H9 (cell line): ENCODE measurements around the gene PP2D1. TPM values are rescaled to one million over a fixed set of nuclear protein-coding genes. Genes with fewer than 3 reads are reported as not detected.
A peak's percentile ranks its signal among the peaks of the same experiment; 100 is the strongest.

Experiments used
- DNase-seq: peaks from one replicate; pipeline ENCODE4 v3.0.0-alpha.2; 2017
- H2AFZ ChIP-seq: one replicate; pipeline ENCODE4 v1.6.1; 2013; ENCODE audit warnings: mild to moderate bottlenecking, low read length, control low read depth, moderate library complexity
- H2AK5ac ChIP-seq: 2 replicates; pipeline ENCODE4 v1.6.1; 2013; ENCODE audit warnings: low read length, control low read depth, mixed read lengths; ENCODE audit not compliant: insufficient read length
- H2BK120ac ChIP-seq: one replicate; pipeline ENCODE4 v1.6.1; 2013; ENCODE audit warnings: low read depth, mild to moderate bottlenecking, low read length, control low read depth, inconsistent platforms; ENCODE audit not compliant: poor library complexity, severe bottlenecking
- H2BK12ac ChIP-seq: 2 replicates; pipeline ENCODE4 v1.6.1; 2013; ENCODE audit warnings: low read length, control low read depth, mixed read lengths, low read depth; ENCODE audit not compliant: insufficient read length
- H2BK15ac ChIP-seq: 2 replicates; pipeline ENCODE4 v1.6.1; 2013; ENCODE audit warnings: low read depth, low read length, control low read depth
- H2BK20ac ChIP-seq: one replicate; pipeline ENCODE4 v1.6.1; 2013; ENCODE audit warnings: low read depth, mild to moderate bottlenecking, low read length, control low read depth, inconsistent platforms; ENCODE audit not compliant: poor library complexity, severe bottlenecking
- H2BK5ac ChIP-seq: 2 replicates; pipeline ENCODE4 v1.6.1; 2013; ENCODE audit warnings: low read length, control low read depth, mixed read lengths; ENCODE audit not compliant: insufficient read length
- H3K14ac ChIP-seq: 2 replicates; pipeline ENCODE4 v1.6.1; 2013; ENCODE audit warnings: low read length, control low read depth; ENCODE audit not compliant: insufficient read depth
- H3K18ac ChIP-seq: 2 replicates; pipeline ENCODE4 v1.6.1; 2013; ENCODE audit warnings: low read depth, mild to moderate bottlenecking, mixed read lengths, low read length, control low read depth; ENCODE audit not compliant: insufficient read length
- H3K23ac ChIP-seq: 2 replicates; pipeline ENCODE4 v1.6.1; 2013; ENCODE audit warnings: low read length, control low read depth, mixed read lengths, low read depth; ENCODE audit not compliant: insufficient read length
- H3K23me2 ChIP-seq: 2 replicates; pipeline ENCODE4 v1.6.1; 2013; ENCODE audit warnings: low read depth, mild to moderate bottlenecking, mixed read lengths, low read length, control low read depth; ENCODE audit not compliant: insufficient read length, poor library complexity, severe bottlenecking
- H3K27ac ChIP-seq: 2 replicates; pipeline ENCODE4 v1.5.1; 2013; ENCODE audit warnings: low read length, control low read depth, mixed read lengths, low read depth; ENCODE audit not compliant: insufficient read length
- H3K27me3 ChIP-seq: 2 replicates; pipeline ENCODE4 v1.6.1; 2013; ENCODE audit warnings: low read length, control low read depth, inconsistent platforms; ENCODE audit not compliant: insufficient read depth
- H3K4ac ChIP-seq: 2 replicates; pipeline ENCODE4 v1.6.1; 2013; ENCODE audit warnings: low read depth, mild to moderate bottlenecking, control low read depth, inconsistent platforms, low read length, moderate library complexity
- H3K4me1 ChIP-seq: 2 replicates; pipeline ENCODE4 v1.6.1; 2013; ENCODE audit warnings: low read length, control low read depth, inconsistent platforms; ENCODE audit not compliant: insufficient read depth
- H3K4me2 ChIP-seq: 2 replicates; pipeline ENCODE4 v1.6.1; 2013; ENCODE audit warnings: low read length, control low read depth, mixed read lengths; ENCODE audit not compliant: insufficient read length, insufficient read depth
- H3K56ac ChIP-seq: 2 replicates; pipeline ENCODE4 v1.6.1; 2013; ENCODE audit warnings: low read depth, mild to moderate bottlenecking, mixed read lengths, low read length, control low read depth; ENCODE audit not compliant: insufficient read length
- H3K79me1 ChIP-seq: 2 replicates; pipeline ENCODE4 v1.6.1; 2013; ENCODE audit warnings: low read depth, mild to moderate bottlenecking, moderate library complexity, low read length, control low read depth, inconsistent platforms; ENCODE audit not compliant: insufficient read depth, poor library complexity, severe bottlenecking
- H3K79me2 ChIP-seq: 2 replicates; pipeline ENCODE4 v1.6.1; 2013; ENCODE audit warnings: low read length, control low read depth, inconsistent platforms; ENCODE audit not compliant: insufficient read depth
- H3K9ac ChIP-seq: 2 replicates; pipeline ENCODE4 v1.6.1; 2013; ENCODE audit warnings: low read length, control low read depth, mixed read lengths; ENCODE audit not compliant: insufficient read length; ENCODE audit errors: extremely low read depth
- H3K9me3 ChIP-seq: one replicate; pipeline ENCODE4 v1.6.1; 2013; ENCODE audit warnings: low read depth, low read length, inconsistent platforms; ENCODE audit not compliant: control insufficient read depth
- H3T11ph ChIP-seq: one replicate; pipeline ENCODE4 v1.6.1; 2013; ENCODE audit warnings: mild to moderate bottlenecking, low read length, control low read depth, inconsistent platforms
- H4K20me1 ChIP-seq: one replicate; pipeline ENCODE4 v1.6.1; 2013; ENCODE audit not compliant: control insufficient read depth, insufficient read length, insufficient read depth
- H4K5ac ChIP-seq: 2 replicates; pipeline ENCODE4 v1.6.1; 2013; ENCODE audit warnings: low read depth, mild to moderate bottlenecking, mixed read lengths, low read length, control low read depth; ENCODE audit not compliant: insufficient read length
- H4K8ac ChIP-seq: replicated peaks from 2 replicates; pipeline ENCODE4 v1.6.1; 2013; ENCODE audit warnings: low read length, control low read depth, mixed read lengths, low read depth; ENCODE audit not compliant: insufficient read length
- H4K91ac ChIP-seq: 2 replicates; pipeline ENCODE4 v1.6.1; 2013; ENCODE audit warnings: low read depth, mild to moderate bottlenecking, moderate library complexity, mixed read lengths, low read length, control low read depth; ENCODE audit not compliant: insufficient read length
- H3K27ac Mint-ChIP-seq, 3 experiments: 2 replicates in 2 of 3; 3 replicates in 1 of 3; pipeline ENCODE4 v1.8.0; 2020 to 2021; ENCODE audit warnings: mixed read lengths in 3 of 3, mild to moderate bottlenecking in 1 of 3, moderate library complexity in 1 of 3
- H3K27me3 Mint-ChIP-seq: 2 replicates; pipeline ENCODE4 v1.8.0; 2021; ENCODE audit warnings: low read depth, mild to moderate bottlenecking, moderate library complexity, mixed read lengths
- H3K36me3 Mint-ChIP-seq, 3 experiments: 2 replicates in 2 of 3; 3 replicates in 1 of 3; pipeline ENCODE4 v1.8.0; 2020 to 2021; ENCODE audit warnings: low read depth in 3 of 3, mixed read lengths in 3 of 3; ENCODE audit not compliant: insufficient read depth in 1 of 3
- H3K4me1 Mint-ChIP-seq, 2 experiments: 2 replicates each; pipeline ENCODE4 v1.8.0; 2020; ENCODE audit warnings: mixed read lengths in 2 of 2
- H3K4me3 Mint-ChIP-seq, 2 experiments: 2 replicates in 1 of 2; 3 replicates in 1 of 2; pipeline ENCODE4 v1.8.0; 2020 to 2021; ENCODE audit warnings: mild to moderate bottlenecking in 2 of 2, mixed read lengths in 2 of 2, moderate library complexity in 1 of 2
- H3K9me3 Mint-ChIP-seq, 2 experiments: 2 replicates in 1 of 2; 3 replicates in 1 of 2; pipeline ENCODE4 v1.8.0; 2020; ENCODE audit warnings: mild to moderate bottlenecking in 2 of 2, mixed read lengths in 2 of 2, moderate library complexity in 1 of 2
- WGBS: extraction: QIAGEN DNeasy Blood & Tissue Kit; methylation state at CpG from one replicate; pipeline ENCODE4 v1.1.7; 2013; ENCODE audit warnings: missing lambda C conversion rate, low lambda C conversion rate, mixed read lengths; ENCODE audit not compliant: insufficient read length; ENCODE audit errors: extremely low coverage; 5-methylcytosine and 5-hydroxymethylcytosine counted together
- total RNA-seq: library from RNA; stranded (reverse); gene quantifications from 2 replicates; pipeline ENCODE4 v1.2.1, GENCODE V29; 2021
- TF ChIP-seq, protein P1 (sequence below): fragments of 200-600 bp; sonication (generic); conservative IDR thresholded peaks from 3 replicates; pipeline ENCODE4 v1.8.0; 2021; ENCODE audit warnings: antibody characterized with exemption, mild to moderate bottlenecking

PP2D1 gene
- total RNA-seq, 1 experiment from 2014 or later = not detected

DNA sequence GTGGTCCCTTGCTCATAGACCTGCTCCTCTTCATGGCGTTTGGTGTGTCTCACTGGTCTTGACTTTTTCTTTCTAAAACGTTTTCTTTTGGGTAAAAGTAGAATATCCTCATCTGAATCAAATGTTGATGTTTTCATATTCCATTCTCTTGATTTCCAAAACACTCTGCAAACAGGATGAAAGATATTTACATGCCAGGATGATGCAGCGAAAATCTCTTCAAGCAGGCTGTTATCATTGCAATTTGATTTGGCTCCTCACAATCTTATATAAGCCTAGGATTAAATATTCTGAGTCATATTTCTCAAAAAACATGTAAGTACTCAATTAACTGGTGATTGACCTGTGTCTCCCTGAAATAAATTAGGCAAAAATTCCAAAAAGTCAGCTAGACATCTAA lies 10.1 kb downstream of the PP2D1 start:
- Histone ChIP-seq H3K23me2 (no peaks in the 10 kb centered on the region), H3K27me3 (no peaks in the 10 kb centered on the region), H3K9ac (no peak overlapping the region), H3K9me3 (no peaks in the 10 kb centered on the region), H4K5ac (no peak overlapping the region), H4K91ac (no peak overlapping the region), H2BK15ac (no peak overlapping the region), H3K56ac (no peak overlapping the region), H2AFZ (no peak overlapping the region), H3K23ac (no peak overlapping the region), H2BK120ac (no peak overlapping the region), H3K4ac (no peak overlapping the region), H3K79me2 (no peaks in the 10 kb centered on the region), H3K18ac (no peak overlapping the region), H3K14ac (no peak overlapping the region), H2BK12ac (no peak overlapping the region), H2BK5ac (no peak overlapping the region), H4K20me1 (no peaks in the 10 kb centered on the region), H3K27ac (no peak overlapping the region), H3T11ph (no peak overlapping the region), H4K8ac (no peak overlapping the region), H2AK5ac (no peak overlapping the region), H3K79me1 (no peaks in the 10 kb centered on the region), H3K4me2 (no peak overlapping the region), H3K4me1 (no peaks in the 10 kb centered on the region), H2BK20ac (no peak overlapping the region)
- Mint-ChIP-seq H3K27ac (peak overlapping the region in 2 of 3 experiments; percentile 55 to 68; a peak in 3 of 7 replicates), H3K4me3 (no peak overlapping the region), H3K4me1 (peaks cover 0 to 2% of the 10 kb centered on the region in 2 experiments; a peak in 1 of 4 replicates), H3K27me3 (no peaks in the 10 kb centered on the region; the same call in 1 of the 2 replicates), H3K36me3 (no peaks in the 10 kb centered on the region), H3K9me3 (no peaks in the 10 kb centered on the region; a peak in 1 of 5 replicates)
- no peak for DNase-seq
- WGBS = no CpG with 5 or more reads among the region's 3 CpGs
- TF ChIP-seq, protein P1, sequence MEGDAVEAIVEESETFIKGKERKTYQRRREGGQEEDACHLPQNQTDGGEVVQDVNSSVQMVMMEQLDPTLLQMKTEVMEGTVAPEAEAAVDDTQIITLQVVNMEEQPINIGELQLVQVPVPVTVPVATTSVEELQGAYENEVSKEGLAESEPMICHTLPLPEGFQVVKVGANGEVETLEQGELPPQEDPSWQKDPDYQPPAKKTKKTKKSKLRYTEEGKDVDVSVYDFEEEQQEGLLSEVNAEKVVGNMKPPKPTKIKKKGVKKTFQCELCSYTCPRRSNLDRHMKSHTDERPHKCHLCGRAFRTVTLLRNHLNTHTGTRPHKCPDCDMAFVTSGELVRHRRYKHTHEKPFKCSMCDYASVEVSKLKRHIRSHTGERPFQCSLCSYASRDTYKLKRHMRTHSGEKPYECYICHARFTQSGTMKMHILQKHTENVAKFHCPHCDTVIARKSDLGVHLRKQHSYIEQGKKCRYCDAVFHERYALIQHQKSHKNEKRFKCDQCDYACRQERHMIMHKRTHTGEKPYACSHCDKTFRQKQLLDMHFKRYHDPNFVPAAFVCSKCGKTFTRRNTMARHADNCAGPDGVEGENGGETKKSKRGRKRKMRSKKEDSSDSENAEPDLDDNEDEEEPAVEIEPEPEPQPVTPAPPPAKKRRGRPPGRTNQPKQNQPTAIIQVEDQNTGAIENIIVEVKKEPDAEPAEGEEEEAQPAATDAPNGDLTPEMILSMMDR = no peak
